Measurements from ENCODE around the gene ZFP42.
"Not testable (repeated sequence)": the region's sequence is repeated elsewhere in the genome, so short reads cannot be mapped to it uniquely, and the experiment has no call there.

The ZFP42 gene

DNA sequence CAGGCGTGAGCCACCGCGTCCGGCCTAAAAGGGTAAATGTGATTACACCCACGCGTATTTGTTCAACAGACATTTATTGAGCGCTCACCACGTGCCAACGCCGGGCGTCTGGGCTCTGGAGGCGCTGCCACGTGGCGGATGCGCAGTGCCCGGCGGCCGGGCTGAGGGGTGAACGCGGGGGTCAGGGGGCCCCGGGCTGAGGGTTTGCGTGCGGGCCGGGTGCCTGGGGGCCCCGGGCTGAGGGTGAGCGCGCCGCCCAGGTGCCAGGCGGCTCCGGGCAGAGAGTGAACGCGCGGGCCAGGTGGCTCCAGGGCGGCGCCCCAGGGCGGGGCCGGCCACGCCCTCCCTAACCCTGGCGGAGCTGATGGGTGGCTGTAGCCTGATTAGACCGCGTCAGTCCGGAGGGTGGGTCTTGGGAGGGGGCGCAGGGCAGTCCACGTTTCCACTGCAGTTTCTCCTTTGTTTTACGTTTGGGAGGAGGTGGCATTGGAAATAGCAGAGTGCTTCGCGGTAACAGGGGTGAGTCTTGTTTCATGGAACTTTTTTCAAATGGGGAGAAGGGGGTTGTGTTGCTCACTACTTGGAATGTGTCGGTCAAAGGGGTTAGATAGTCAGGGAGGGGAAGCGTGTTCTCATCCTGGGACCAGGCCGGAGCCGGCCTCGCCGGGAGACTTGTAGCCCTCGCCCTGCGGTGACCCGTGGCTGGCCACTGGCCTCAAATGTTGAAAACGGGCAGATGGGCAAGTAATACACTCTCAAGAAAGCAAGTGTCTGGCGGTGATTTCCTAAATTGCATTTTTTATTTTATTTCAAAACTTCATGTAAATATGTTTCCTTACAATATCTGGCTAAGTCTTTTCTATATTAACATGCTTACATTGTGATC is at the start of gene ZFP42:
ZFP42 (plus strand) TSS at position 450 of the 886 bp plus-strand sequence. CDS start 7,037 bp downstream, outside the sequence.
- no peak for DNase-seq (ENCODE audit: insufficient read length, low spot score)
- FAIRE-seq, result no peak

DNA sequence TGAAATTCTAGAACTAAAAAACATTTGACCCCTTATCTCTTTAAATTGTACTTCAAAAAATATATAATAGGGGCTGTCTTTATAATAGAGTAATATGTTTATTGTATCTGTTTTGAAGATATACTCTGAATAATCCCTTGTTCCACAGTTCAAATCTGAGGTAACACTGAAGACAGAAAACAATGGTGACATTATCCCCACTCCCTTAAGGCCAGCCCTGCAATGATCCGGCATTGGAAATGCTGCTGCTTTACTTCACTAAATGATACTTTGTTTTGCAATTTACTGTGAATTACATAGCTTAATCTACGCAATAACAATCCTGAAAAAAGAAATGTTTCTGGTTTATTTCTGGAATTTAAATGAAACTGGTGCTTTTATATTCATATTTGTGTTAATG is 34.4 kb upstream of the ZFP42 start:
- DNase-seq (ENCODE audit: insufficient read length, low spot score), result no peak
- no peak for FAIRE-seq

DNA sequence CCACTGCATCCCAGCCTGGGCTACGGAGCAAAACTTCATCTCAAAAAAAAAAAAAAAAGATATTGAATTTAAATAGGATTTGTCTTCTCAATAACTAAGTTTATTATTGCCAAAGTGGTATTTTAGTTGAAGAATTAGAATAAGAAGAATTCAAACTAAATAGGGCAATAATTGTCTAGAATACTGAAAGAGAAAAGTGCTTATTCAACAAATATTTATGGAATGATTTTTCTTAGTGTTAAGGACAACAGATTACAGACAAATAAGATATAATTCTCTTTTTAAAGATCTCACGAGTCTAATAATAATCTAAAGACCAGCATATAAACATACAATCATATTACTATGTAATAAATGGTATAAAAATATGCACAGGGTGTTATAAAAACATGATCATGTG is 33.6 kb upstream of the ZFP42 start:
- DNase-seq (ENCODE audit: insufficient read length, low spot score) (no peak), FAIRE-seq (no peak)

DNA sequence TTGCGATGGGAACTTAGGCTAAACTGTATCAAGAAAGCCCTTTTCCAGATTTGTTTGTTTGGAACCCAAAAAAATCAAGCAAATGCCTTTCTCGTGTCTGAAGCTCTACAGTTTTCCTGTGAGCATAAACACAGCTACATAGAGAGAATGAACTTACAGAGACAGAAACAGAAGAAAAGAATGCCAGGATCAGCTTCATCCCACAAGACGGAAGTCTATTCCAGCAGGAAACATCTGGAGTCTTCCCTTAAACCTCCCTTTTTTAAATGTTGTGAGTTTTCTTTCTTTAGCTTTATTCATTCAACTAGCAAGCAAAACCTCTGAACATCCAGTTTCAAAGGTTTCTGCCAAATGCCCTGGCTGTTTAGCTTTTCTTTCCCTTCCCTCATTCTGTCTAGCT is 32.6 kb upstream of the ZFP42 start:
- no peak for FAIRE-seq
- no peak for DNase-seq (ENCODE audit: insufficient read length, low spot score)

DNA sequence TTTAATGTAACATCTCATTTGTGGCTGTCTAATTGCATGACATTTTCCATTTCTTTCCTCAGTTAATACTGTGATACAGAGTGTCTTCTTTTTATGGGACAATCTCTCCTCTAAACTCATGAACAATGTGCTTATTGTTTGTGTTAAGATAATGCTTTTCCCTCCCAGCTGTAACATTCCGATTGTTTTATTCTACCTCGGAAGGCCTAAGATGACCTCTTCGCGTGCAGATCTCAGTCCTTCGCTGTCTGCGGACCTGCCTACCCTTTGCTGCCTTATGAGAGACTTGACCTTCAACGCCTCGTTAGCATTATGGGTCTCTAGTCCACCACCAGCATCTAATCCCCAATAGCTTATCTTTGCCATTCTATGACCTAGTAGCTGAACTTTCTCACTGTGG is 29.8 kb upstream of the ZFP42 start:
- no peak for FAIRE-seq
- no peak for DNase-seq (ENCODE audit: insufficient read length, low spot score)

DNA sequence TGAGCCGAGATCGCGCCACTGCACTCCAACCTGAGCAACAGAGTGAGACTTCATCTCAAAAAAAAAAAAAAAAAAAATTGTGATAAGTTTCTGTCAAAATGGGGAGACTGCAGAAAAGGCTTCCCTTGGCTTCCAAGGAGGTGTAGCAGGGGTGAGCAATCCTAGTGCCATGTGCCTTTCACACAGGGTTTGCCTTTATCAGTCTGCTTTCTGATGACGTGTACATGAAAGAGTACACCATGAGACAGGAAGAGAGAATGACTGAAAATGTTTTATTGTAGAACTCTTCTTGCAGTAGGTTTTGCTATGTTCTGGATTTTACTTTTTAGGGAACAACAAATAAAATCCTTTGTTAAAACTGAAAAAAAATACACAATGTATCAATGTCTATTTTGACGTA is 23.4 kb upstream of the ZFP42 start:
- FAIRE-seq, result no peak

DNA sequence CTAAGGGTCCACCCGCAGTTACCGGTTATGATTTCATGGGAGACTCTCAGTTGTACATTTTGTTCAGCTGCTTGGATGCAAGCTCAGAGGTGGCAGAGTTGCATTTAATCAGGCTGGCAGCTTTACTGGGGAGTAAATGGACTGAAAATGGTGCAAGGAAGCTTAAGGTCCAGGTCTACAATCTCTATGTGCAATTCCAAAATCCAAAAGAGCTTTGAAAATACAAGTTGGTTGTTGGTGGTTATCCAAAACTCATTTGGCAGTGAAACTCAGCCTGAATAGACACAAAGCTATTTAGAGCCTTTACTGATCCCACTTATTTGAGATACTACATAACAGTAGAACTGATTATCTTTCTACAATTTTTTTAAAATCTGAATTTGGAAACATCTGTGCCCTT is 11.8 kb upstream of the ZFP42 start:
- DNase-seq (ENCODE audit: insufficient read length, low spot score) (no peak), FAIRE-seq (no peak)

More for the DNA sequence above, 23.4 kb upstream of the ZFP42 start:
- no peak for DNase-seq (ENCODE audit: insufficient read length, low spot score)

DNA sequence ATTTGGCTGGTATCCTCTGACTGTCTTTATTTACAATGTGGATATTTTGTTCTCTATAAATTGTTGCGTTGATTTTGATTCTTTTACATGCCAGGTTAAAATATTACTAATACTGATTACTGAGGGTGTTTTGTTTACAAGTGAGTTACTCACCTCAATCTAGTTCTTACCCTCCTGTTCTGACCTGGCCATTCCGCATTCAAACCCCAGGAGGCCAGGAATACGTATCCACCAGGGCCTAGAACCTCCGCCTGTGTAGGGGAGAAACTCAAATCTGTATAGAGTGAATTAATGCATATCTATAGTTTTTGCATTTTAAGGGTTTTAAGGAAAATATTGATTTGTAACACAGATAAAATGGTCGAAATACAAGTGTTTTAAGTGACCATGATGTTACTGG is 2.6 kb upstream of the ZFP42 start:
- FAIRE-seq (no peak), DNase-seq (ENCODE audit: insufficient read length, low spot score) (no peak)

DNA sequence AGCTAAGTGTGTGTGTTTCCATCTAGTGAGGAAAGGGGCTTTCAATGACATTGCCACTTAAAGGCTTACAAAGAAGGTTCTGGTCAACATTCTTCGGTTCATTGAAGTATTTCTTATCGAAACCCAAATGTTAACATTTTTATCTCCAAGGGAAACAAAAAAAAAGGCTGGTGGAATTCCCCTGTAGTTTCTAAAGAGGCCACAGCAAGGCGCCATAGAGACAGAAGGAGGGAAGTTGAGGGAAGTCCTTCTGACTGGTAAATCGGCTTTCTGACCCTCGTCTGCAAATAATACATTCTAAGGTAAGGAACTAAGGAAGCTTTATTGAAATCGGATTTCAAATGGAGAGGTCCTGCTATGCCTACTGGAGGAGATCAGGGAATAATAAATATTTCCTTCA is 1.7 kb upstream of the ZFP42 start:
- DNase-seq (ENCODE audit: insufficient read length, low spot score), result no peak
- FAIRE-seq, result no peak

DNA sequence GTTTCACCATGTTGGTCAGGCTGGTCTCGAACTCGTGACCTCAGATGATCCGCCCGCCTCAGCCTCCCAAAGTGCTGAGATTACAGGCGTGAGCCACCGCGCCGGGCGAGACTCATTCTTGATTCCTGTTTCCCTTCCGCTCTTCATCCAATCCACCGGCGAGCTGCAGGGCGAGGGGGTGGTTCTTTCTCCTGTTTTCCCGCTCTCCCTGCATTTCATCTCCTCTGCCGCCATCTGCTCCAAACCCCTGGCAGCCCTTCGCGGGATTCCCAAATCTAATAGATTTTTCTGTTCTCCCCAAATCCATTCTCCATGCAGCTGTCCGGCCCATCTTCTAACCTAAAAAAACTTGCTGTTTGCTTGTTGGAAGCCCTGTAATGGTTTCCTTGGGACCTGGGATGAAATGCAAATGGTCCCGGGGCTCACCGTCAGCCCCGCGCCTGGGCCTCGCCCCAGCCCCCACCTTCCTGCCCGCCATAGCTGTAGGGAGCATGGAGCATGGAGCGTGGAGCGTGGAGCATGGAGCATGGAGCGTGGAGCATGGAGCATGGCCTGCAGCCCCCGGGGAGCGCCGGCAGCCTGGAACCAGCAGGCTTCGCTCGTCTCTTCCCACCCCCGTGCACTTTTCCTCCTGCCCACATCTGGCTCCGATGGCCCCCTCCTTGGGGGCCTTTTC is 1.1 kb downstream of the ZFP42 start:
- no peak for DNase-seq (ENCODE audit: insufficient read length, low spot score)
- no peak for FAIRE-seq

DNA sequence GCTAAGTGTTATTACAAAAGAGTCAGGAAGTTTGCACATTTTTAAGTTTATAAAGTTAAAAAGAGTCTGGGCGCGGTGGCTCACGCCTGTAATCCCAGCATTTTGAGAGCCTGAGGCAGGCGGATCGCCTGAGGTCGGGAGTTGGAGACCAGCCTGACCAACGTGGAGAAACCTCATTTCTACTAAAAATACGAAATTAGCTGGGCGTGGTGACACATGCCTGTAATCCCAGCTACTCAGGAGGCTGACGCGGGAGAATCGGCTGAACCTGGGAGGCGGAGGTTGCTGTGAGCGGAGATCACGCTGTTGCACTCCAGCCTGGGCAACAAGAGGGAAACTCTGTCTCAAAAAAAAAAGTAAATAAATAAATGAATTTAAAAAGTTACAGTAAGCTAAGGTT is 2.4 kb downstream of the ZFP42 start:
- not testable (repeated sequence) for DNase-seq (ENCODE audit: insufficient read length, low spot score); FAIRE-seq

DNA sequence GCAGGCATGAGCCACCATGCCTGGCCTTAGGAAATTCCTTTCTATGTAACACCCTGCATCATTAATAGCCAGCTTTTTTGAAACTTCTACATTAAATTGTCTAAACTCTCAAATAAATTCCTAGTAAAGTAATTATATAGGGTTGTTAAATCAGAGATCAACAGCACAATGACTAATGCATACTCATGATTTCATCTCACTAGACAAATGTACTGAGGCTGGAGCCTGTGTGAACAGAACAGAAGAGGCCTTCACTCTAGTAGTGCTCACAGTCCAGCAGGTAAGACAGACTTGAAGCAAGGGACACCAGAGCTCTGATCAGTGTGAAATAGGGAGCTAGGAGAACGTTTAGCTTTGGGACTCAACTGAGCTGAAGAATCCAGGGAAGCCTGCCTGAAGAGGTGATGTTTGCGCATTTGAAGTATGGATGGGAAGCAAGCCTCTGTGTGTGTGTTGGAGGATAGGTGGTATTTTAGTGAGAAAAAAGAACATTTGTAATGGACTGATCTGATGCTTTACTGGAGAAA is 3.9 kb downstream of the ZFP42 start:
- FAIRE-seq (no peak), DNase-seq (ENCODE audit: insufficient read length, low spot score) (no peak)

DNA sequence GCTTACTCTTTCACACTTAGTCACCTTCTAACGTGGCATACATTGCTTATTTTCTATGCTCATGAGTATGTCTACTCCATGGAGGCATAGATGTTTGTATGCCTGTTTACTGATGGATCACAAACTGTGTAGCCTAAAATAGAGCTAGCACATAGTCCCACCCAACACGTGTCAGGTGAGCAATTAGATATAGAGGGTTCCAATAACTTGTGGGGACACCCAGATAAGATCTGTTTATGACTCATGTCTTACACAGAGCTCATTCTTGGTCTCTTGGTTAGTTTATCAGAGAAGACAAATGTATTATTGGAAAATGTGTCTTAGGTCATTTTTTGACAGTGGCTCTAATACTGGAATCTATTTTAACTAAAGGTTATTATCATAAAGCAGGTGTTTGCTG is 6.8 kb downstream of the ZFP42 start:
- FAIRE-seq, result no peak
- no peak for DNase-seq (ENCODE audit: insufficient read length, low spot score)

DNA sequence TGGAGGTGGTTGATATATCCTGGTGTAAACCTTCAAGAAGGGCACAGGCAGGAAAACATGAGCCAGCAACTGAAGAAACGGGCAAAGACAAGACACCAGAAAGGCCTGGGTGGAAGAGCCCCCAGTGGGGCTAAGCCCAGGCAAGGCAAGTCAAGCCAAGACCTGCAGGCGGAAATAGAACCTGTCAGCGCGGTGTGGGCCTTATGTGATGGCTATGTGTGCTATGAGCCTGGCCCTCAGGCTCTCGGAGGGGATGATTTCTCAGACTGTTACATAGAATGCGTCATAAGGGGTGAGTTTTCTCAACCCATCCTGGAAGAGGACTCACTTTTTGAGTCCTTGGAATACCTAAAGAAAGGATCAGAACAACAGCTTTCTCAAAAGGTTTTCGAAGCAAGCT is 7.2 kb downstream of the ZFP42 start:
- FAIRE-seq (no peak), DNase-seq (ENCODE audit: insufficient read length, low spot score) (no peak)

DNA sequence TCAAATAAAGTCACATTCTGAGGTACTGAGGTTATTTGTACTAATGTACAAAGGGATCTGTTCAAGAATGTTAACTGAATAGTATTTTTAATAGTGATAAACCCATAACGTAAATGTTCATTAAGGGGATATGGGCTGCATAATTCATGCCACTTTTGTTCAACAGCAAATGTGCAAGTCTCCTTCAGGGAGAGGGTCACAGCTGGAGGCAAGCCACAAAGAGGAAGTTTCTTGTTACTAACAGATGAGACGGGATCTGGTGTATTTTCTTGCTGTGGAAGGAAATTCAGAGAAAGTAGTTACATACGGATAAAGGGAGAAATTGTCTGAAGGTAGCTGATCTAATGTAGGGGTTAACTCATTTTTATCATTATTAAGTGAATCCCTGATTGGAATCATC is 10.0 kb downstream of the ZFP42 start:
- DNase-seq (ENCODE audit: insufficient read length, low spot score) (no peak), FAIRE-seq (no peak)

DNA sequence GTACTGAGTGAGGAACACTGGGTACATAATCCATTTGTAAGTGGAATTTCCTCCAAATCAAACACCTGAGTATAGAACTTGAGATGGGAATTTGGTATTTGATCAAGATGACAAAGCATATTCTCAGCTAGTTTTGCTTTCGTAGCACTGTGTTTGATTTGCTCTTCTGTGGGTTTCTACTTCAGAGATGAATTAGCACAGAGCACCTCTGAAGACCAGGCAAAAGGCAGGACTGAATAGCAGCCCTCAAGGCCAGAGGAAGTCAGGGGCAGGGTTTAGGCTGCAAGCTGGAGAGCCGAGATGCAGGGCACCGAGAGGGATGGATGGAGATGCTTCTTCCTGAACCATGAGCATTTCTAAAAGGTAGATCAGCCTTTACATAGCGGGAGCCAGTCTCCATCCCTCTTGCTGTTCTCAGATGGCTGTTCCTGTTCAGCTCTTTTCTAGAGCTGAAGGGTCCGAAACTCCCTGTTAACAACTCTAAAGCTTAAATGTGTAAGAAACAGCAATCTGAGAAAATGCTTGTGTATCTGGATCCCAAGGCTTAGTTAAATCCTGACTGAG is 10.8 kb downstream of the ZFP42 start:
- no peak for FAIRE-seq
- DNase-seq (ENCODE audit: insufficient read length, low spot score), result no peak

DNA sequence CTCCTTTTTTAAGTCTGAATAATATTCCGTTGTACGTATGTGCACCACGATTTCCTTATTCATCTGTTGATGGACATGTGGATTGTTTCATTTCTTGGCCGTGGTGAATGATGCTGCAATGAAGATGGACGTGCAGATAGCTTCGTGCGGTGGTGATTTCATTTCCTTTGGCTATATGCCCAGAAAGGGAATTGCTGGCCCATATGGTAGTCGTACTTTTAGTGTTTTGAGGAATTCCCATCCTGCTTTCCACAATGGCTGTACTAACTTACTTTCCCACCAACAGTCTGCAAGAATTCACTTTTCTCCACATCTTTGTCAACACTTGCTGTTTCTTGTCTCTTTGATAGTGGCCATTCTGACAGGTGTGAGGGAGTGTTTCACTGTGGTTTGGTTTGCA is 12.8 kb downstream of the ZFP42 start:
- no peak for DNase-seq (ENCODE audit: insufficient read length, low spot score)
- FAIRE-seq, result no peak

DNA sequence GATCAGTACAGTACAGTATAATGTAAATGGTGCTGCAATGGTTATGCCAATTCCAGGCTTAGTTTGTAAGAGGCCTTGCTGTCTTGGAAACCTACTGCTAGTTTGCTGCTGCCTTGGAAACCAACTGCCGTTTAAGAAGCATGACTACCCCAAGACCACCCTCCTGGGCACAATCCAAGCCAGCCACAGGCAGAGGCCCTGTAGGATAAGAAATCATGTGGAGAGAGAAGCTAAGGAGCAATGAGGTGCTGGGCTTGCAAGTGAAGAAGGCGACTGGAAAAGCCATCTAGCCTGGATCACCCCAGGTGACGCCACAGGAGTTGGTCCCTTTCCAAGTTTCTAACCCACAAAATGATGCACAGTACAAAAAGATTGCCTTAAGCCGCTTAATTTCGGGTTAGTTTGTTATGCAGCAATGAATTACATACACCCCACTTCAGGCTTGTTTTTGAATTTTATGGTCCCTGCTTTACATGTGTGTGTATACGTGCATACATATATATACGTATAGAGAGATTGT is 16.9 kb downstream of the ZFP42 start:
- FAIRE-seq (no peak), DNase-seq (ENCODE audit: insufficient read length, low spot score) (no peak)

DNA sequence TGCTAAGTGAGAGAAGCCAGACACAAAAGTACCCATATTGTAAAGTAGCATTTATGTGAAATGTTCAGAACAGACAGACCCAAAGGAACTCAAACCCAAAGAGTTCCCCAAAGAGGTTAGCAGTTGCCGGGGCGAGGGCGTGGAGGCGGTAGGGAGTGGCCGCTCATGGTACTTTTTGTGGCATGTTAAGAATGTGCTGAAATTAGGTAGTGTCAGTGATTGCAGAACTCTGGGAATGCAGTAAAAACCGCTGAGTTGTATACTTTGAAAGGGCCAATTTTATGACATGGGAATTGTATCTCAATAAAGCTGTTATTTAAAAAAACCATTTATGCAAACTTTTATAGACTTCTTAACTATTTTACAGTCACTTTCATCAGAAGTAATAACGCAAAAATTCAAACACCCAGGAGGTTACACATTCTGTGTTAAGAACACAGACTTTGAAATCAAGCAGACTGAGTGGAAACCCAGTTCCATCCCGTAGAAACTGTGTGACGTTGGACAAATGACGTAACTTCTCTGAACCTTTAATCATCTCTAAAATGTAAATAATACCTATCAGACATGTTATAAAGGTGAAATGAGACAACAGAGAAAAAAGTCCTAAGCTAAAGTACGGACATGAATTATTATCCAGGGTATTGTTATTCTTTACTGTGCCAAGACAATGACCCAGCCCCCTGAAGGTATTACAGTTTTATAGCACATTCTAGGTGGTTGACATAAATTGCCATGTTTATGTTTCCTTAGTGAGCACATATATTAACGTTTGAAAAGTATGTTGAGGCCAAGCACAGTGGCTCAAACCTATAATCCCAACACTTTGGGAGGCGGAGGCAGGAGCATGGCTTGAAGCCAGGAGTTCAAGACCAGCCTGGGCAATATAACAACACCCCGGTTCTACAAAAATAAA is 19.7 kb downstream of the ZFP42 start:
- no peak for FAIRE-seq
- no peak for DNase-seq (ENCODE audit: insufficient read length, low spot score)

DNA sequence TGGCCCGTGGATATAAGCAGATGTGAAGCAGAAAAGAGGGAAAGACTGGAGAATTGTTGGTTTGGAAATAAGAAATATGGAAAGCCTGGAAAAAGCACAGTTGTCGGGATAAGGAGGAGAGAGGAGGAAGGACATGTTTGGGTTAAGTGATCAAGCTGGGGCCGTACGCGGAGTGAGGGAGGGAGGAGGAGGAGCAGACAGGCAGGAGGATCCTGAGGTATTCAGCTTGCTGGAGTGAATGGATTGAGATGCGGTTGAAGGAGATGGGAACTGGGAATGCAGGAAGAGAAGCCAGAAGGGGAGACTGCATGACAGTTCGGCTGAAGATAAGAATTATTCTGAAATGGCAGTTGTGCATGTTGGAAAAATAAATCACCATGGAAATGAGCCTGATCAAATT is 21.2 kb downstream of the ZFP42 start:
- no peak for FAIRE-seq

More for the DNA sequence above, 21.2 kb downstream of the ZFP42 start:
- no peak for DNase-seq (ENCODE audit: insufficient read length, low spot score)
